GM23248 (cell line): ENCODE data around the gene RTTN. TPM values are rescaled to one million over a fixed set of nuclear protein-coding genes. Genes with fewer than 3 reads are reported as not detected.

Experiments used
- DNase-seq: peaks from one replicate; pipeline ENCODE4 v3.0.0-alpha.2; 2015
- H2AFZ ChIP-seq: fragments of 200-600 bp; sonication (generic); 2 replicates; pipeline ENCODE4 v1.6.1; 2016; ENCODE audit warnings: antibody characterized with exemption
- H3F3A ChIP-seq: fragments of 200-600 bp; sonication (generic); 2 replicates; pipeline ENCODE4 v1.6.1; 2016; ENCODE audit warnings: mild to moderate bottlenecking, antibody characterized with exemption, mixed run types; ENCODE audit not compliant: insufficient read depth
- H3K27ac ChIP-seq: fragments of 200-600 bp; sonication (generic); 2 replicates; pipeline ENCODE4 v1.5.1; 2016; ENCODE audit warnings: mild to moderate bottlenecking
- H3K27me3 ChIP-seq: fragments of 200-600 bp; sonication (generic); replicated peaks from 2 replicates; pipeline ENCODE4 v1.6.1; 2016; ENCODE audit warnings: mild to moderate bottlenecking; ENCODE audit not compliant: insufficient read depth
- H3K36me3 ChIP-seq: fragments of 200-600 bp; sonication (generic); 2 replicates; pipeline ENCODE4 v1.6.1; 2016; ENCODE audit warnings: low read depth, mild to moderate bottlenecking
- H3K4me1 ChIP-seq: fragments of 200-600 bp; sonication (generic); 2 replicates; pipeline ENCODE4 v1.6.1; 2016; ENCODE audit warnings: mild to moderate bottlenecking; ENCODE audit not compliant: insufficient read depth
- H3K4me2 ChIP-seq: fragments of 200-600 bp; sonication (generic); one replicate; pipeline ENCODE4 v1.6.1; 2016; ENCODE audit warnings: mild to moderate bottlenecking; ENCODE audit not compliant: unreplicated experiment
- H3K4me3 ChIP-seq: fragments of 200-600 bp; sonication (generic); 2 replicates; pipeline ENCODE4 v1.5.1; 2016; ENCODE audit warnings: mild to moderate bottlenecking
- H3K79me2 ChIP-seq: fragments of 200-600 bp; sonication (generic); 2 replicates; pipeline ENCODE4 v1.6.1; 2016; ENCODE audit warnings: mild to moderate bottlenecking; ENCODE audit not compliant: insufficient read depth
- H3K9ac ChIP-seq: fragments of 200-600 bp; sonication (generic); 2 replicates; pipeline ENCODE4 v1.6.1; 2016; ENCODE audit warnings: mild to moderate bottlenecking
- H3K9me2 ChIP-seq: fragments of 200-600 bp; sonication (generic); 2 replicates; pipeline ENCODE4 v1.6.1; 2016; ENCODE audit warnings: mixed run types, mild to moderate bottlenecking, moderate library complexity; ENCODE audit not compliant: insufficient read depth
- H3K9me3 ChIP-seq: fragments of 200-600 bp; sonication (generic); one replicate; pipeline ENCODE4 v1.6.1; 2017; ENCODE audit warnings: low read depth
- H4K20me1 ChIP-seq: fragments of 200-600 bp; sonication (generic); 2 replicates; pipeline ENCODE4 v1.6.0; 2016; ENCODE audit not compliant: insufficient read depth
- EZH2 ChIP-seq: fragments of 200-600 bp; sonication (generic); IDR thresholded peaks from 2 replicates; pipeline ENCODE4 v1.6.1; 2018; ENCODE audit warnings: antibody characterized with exemption, mild to moderate bottlenecking; ENCODE audit not compliant: insufficient read depth, poor library complexity, severe bottlenecking
- EZH2phosphoT487 ChIP-seq: fragments of 200-600 bp; sonication (generic); IDR thresholded peaks from 2 replicates; pipeline ENCODE4 v1.6.1; 2018; ENCODE audit warnings: antibody characterized with exemption, moderate library complexity, mild to moderate bottlenecking, low read depth; ENCODE audit not compliant: insufficient read depth
- WGBS, 2 experiments: methylation state at CpG; one replicate each; pipeline ENCODE4 v1.1.6; 2015 to 2017; ENCODE audit warnings: low lambda C conversion rate in 2 of 2, low coverage in 1 of 2; ENCODE audit errors: missing lambda C conversion rate in 2 of 2; 5-methylcytosine and 5-hydroxymethylcytosine counted together
- in situ Hi-C: fragments of 300-500 bp; cut with MboI; formaldehyde crosslinking; loops from 2 replicates; pipeline ENCODE4 v1.15.0; 2020
- polyA plus RNA-seq: library from polyadenylated mRNA; unstranded; fragments of >200 nt; fragmentation: Nextera tagmentation; extraction: Ambion mirVana; gene quantifications from 2 replicates; pipeline ENCODE4 v1.2.1, GENCODE V29; 2016
- total RNA-seq: library from RNA; depleted of rRNA; stranded (reverse); fragments of >200 nt; shearing (Covaris generic); gene quantifications from 2 replicates; pipeline ENCODE4 v1.2.3, GENCODE V29; 2014

RTTN gene
- total and polyA plus RNA-seq, 2 experiments from 2014 or later, result 12.4 to 19.3 TPM

DNA sequence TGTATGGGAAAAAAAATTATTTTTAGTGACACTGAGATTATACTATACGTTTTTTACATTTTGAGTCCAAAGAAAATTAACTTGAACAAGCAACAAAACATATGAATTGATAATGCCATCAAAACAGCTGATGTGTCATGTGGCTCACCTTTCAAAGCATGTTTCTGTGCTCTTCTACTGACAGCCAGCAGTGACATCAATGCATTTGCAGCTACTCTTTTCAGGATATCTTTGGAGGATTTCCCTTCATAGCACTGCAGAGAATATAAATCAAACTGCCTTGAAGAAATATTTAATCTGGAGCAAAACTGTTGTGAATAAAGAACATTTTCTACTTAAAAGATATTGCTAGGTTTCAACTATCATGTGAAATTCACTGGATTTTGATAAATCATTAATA is 174.8 kb downstream of the RTTN start:
- no peaks in the 10 kb centered on the region for H4K20me1 ChIP-seq
- no peak overlapping the region for H3K4me2 ChIP-seq
- no peaks in the 10 kb centered on the region for H3K4me1 ChIP-seq
- H3K9me3 ChIP-seq, result no peaks in the 10 kb centered on the region
- no peak for DNase-seq
- no peak overlapping the region for H3K9ac ChIP-seq
- no peak overlapping the region for H3K27ac ChIP-seq
- H3K4me3 ChIP-seq, result no peak overlapping the region
- no peaks in the 10 kb centered on the region for H3K27me3 ChIP-seq
- no peak overlapping the region for H2AFZ ChIP-seq
- H3F3A ChIP-seq, result no peaks in the 10 kb centered on the region
- no peaks in the 10 kb centered on the region for H3K9me2 ChIP-seq
- in situ Hi-C loops, result no loop called here
- WGBS, 2 experiments, result 60 to 64% methylated on average over 1 of the region's 1 CpG
- H3K79me2 ChIP-seq, result peaks cover 65% of the 10 kb centered on the region
- TF ChIP-seq EZH2 (no peak), EZH2phosphoT487 (no peak)
- H3K36me3 ChIP-seq, result peaks cover 27% of the 10 kb centered on the region

DNA sequence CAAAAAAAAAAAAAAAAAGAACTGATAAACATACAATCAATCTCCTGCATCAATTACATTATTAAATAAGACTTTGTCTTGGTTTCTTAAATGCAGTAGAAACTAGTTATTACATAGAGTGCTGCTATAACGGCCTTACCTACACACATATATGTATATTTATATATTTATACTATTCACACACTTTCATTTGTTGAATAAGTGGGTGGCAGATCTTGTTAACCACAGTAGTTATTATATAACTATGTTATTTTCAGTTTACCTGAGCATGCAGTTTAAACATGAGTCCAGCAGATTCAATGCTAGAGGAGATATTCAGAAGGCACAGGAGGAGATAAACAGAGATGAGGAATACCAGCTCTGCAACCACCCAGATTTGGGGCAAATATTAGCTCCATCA is 176.3 kb downstream of the RTTN start:
- TF ChIP-seq EZH2 (no peak), EZH2phosphoT487 (no peak)
- no peak overlapping the region for H3K27ac ChIP-seq
- H3K4me1 ChIP-seq, result no peaks in the 10 kb centered on the region
- WGBS, 2 experiments, result 97 to 98% methylated on average over 1 of the region's 1 CpG
- H4K20me1 ChIP-seq, result no peaks in the 10 kb centered on the region
- no peaks in the 10 kb centered on the region for H3K9me3 ChIP-seq
- H2AFZ ChIP-seq, result no peak overlapping the region
- no peaks in the 10 kb centered on the region for H3K9me2 ChIP-seq
- no peaks in the 10 kb centered on the region for H3K27me3 ChIP-seq
- H3K4me3 ChIP-seq, result no peak overlapping the region
- no peak overlapping the region for H3K9ac ChIP-seq
- no peak overlapping the region for H3K4me2 ChIP-seq
- in situ Hi-C loops, result no loop called here
- H3K79me2 ChIP-seq, result peaks cover 52% of the 10 kb centered on the region
- DNase-seq, result no peak
- H3F3A ChIP-seq, result no peaks in the 10 kb centered on the region
- H3K36me3 ChIP-seq, result peaks cover 37% of the 10 kb centered on the region

DNA sequence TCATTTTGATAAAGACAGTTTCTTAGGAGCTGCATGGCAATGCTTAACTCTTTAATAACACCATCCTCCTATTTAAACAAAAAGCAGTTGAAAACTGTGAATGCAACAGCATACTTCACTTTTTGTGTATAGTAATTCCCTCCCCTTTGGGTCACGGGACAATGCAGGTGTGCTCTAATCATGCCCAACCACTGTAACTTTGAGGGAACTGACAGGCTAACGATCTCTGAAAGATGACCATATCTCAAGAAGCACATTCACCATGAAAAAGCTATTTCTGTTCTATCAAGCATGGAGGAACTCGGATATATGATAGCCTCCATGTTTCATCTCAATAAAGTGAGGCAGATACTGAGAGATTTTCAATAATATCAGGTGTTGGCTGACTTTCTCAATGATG is 176.8 kb downstream of the RTTN start:
- H3K9me2 ChIP-seq, result no peaks in the 10 kb centered on the region
- 100% methylated on average over 3 of the region's 3 CpGs for WGBS, 2 experiments
- H4K20me1 ChIP-seq, result no peaks in the 10 kb centered on the region
- peaks cover 41% of the 10 kb centered on the region for H3K36me3 ChIP-seq
- peaks cover 48% of the 10 kb centered on the region for H3K79me2 ChIP-seq
- no peaks in the 10 kb centered on the region for H3K9me3 ChIP-seq
- no peak for DNase-seq
- no peak overlapping the region for H3K4me3 ChIP-seq
- H3K4me1 ChIP-seq, result no peaks in the 10 kb centered on the region
- no peaks in the 10 kb centered on the region for H3K27me3 ChIP-seq
- no peaks in the 10 kb centered on the region for H3F3A ChIP-seq
- in situ Hi-C loops, result no loop called here
- H2AFZ ChIP-seq, result no peak overlapping the region
- TF ChIP-seq EZH2, result no peak
- TF ChIP-seq EZH2phosphoT487, result no peak
- H3K4me2 ChIP-seq, result no peak overlapping the region
- no peak overlapping the region for H3K27ac ChIP-seq
- no peak overlapping the region for H3K9ac ChIP-seq

DNA sequence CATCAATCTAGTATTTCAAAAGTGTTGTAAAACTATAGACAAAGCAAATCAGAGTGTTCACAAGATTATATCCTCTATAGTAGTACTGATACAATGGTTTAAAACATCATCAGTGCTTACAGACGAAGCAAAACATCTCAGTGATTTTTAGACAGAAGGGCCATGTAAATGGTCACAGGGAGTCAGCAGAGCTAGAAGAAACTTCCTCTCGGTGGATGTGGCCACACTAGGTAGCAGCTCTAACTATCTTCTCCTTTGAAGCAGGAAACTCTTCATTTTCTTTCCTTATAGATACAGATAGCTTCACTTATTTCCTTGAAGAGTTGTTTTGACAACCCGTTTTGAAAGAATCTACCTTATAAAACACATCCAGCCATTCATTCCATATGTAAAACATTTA is 177.4 kb downstream of the RTTN start:
- Histone ChIP-seq H3K9me2 (no peaks in the 10 kb centered on the region), H3K9ac (no peak overlapping the region), H3K27me3 (no peaks in the 10 kb centered on the region), H3F3A (no peaks in the 10 kb centered on the region), H3K79me2 (peaks cover 42% of the 10 kb centered on the region), H3K27ac (no peak overlapping the region), H3K36me3 (peaks cover 45% of the 10 kb centered on the region), H3K4me2 (no peak overlapping the region), H3K9me3 (no peaks in the 10 kb centered on the region), H3K4me1 (no peaks in the 10 kb centered on the region), H3K4me3 (no peak overlapping the region), H4K20me1 (no peaks in the 10 kb centered on the region), H2AFZ (no peak overlapping the region)
- DNase-seq, result no peak
- no peak for TF ChIP-seq EZH2phosphoT487
- TF ChIP-seq EZH2, result no peak
- in situ Hi-C loops, result no loop called here
- 96 to 98% methylated on average over 3 of the region's 3 CpGs for whole genome bisulfite sequencing, 2 experiments

DNA sequence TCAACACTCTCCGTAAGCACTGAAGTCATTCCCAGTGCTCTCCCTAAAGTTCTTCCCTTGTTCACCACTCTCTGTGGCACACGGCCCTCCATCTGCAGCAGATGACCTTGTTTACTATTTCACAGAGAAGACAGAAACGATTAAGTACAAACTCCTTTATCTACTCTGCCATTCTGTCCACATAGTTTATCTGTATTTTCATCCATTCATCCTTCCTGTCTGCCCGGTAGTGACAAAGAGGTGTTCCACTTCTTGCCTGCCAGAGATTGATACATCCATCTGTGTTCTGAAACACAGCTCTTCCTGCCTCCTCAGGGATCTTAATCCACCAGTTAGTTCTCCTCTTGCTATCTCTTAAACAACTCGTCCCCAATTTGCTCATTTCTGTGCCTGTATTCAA is 179.9 kb downstream of the RTTN start:
- Histone ChIP-seq H3K9me2 (no peaks in the 10 kb centered on the region), H4K20me1 (no peaks in the 10 kb centered on the region), H3K27me3 (no peaks in the 10 kb centered on the region), H3F3A (no peaks in the 10 kb centered on the region), H3K9me3 (no peaks in the 10 kb centered on the region), H3K36me3 (peaks cover 43% of the 10 kb centered on the region), H3K4me2 (no peak overlapping the region), H2AFZ (no peak overlapping the region), H3K9ac (no peak overlapping the region), H3K4me1 (no peaks in the 10 kb centered on the region), H3K79me2 (peaks cover 17% of the 10 kb centered on the region), H3K4me3 (no peak overlapping the region), H3K27ac (no peak overlapping the region)
- TF ChIP-seq EZH2phosphoT487 (no peak), EZH2 (no peak)
- in situ Hi-C loops, result no loop called here
- 90% methylated on average over 5 of the region's 5 CpGs for WGBS, 2 experiments
- no peak for DNase-seq
